HG03457 (cell line): ENCODE results near the gene MYH4.

Experiments
- ATAC-seq: cut with Tn5 transposase; IDR thresholded peaks from one replicate; pipeline ENCODE4 v1.9.1; 2021; ENCODE audit warnings: moderate number of reproducible peaks; ENCODE audit not compliant: unreplicated experiment

Gene MYH4

DNA sequence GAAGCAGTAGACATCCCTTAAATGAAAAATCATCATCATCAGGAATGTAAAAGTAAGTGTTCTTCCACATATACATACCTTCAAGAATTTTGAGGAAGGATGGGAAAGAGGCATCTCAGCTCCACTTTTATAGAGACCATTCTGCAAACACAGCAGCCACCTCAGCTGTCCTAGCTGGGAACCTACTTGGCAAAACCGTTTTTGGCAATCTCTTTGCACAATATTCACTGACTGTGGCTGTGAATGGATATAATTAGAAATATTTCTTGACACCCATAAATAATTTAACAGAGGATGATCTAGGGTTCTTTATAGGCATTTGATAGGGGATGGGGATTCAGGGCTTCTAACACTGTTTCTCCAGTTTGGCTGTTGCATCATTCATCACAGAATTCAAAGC lies at the start of gene MYH4:
Gene MYH4 (minus strand): TSS at position 101 of the 400 bp plus-strand sequence. CDS start 2,814 bp downstream, outside the sequence.
- no peak for ATAC-seq

DNA sequence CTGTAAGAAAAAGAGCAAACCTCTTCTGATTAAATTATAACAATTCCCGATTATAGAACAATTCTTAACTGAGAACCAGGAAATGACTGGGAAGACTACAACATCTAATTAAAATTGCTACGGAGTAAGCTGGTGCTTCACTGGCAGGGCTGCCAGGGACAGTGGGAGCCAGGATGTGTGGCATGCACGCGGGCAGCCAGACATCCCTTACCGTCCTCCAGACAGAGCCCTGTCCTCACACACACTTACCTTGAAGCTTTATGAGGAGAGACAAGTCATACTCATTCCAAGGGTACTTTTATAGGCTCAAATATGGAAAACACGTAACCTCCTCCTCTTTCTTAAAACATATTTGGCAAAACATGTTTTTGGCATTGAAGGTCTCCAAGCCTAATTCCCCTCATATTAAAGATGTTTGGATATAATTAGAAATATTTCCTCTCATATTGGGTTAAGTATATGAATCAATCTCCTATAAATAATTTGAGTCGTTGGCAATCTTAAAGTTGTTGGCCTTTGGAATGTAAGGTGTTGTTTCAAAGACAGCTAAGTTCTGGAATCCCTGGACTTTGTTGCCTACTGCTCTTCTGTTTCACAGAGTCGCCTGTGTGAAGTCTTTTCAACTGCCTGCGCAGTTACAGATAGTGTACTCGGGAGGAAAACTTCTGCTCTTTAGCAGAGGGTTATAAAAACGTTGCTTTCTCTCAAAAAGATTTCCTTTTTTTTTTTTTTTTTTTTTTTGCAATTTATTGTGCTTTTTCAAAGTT lies 49.1 kb upstream of the MYH4 start, which contains the start of gene MYH1:
Gene MYH1 (minus strand): TSS at position 272 of the 767 bp plus-strand sequence. CDS start 1,900 bp downstream, outside the sequence.
- no peak for ATAC-seq

DNA sequence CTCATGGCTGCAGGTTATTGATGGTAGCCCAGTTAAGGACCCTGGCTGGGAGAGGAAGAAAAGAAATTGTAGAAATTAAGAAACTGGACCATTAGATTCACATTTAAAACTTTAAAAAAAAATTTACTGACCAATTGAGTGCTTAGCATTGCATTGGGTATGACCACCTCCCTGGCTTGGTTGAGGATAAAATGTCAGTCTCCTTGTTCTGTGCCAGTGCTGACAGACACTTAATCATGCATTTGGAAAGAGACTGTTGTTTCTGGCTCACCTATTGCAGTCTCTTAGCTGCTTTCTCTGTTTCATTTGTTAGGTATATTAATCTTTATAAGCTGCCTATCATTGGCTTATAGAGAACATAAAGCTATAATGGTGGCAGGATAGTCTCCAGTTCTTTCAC lies 47.3 kb upstream of the MYH4 start:
- no peak for ATAC-seq

DNA sequence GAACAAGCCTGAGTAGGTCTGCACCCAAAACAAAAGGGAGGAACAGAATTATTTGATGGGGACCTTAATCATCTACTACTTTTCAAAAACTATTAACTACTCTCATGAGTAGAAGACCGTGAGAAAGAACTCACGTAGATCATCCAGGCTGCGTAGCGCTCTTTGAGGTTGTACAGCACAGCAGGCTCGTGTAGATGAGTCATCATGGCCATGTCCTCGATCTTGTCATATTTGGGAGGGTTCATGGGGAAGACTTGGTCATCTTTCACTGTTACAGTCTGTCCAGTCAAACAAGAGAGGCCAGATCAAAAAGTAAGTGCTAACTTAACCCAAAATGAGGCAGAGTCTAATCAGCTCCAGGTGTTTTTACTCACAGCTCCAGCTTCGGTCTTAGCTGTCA lies 46.7 kb upstream of the MYH4 start:
- ATAC-seq, result no peak

DNA sequence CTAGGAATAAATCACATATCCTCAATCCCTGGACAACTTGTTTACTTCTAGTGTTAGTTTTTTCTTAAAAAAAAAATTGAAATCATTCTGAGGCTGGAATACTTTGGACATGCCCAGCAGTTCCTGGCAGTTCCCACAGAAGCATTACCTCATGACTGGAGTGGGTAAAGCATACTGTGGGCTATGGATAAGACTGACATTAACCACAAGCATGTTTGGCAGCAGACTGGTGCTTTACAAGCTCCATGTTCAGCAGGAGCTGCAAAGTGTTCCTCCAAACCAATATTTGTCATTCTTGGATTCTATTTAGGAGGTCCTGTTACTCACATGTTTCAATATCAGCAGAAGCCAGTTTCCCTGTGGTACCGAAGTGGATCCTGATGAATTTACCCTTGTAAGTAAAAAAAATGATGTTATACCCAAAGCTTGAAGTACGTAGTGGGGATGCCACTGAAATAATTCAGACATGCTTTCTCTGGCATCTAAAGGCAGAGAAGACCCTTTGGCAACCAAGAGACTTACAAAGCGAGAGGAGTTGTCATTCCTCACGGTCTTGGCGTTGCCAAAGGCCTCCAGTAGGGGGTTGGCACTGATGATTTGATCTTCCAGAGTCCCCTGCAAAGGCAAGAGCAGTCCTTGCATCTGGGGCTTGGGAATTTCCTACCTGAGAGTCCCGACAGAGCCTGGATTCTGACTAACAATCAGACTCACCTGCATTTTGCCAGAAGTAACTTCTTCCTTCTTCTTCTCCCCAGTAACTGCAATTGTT lies 44.1 kb upstream of the MYH4 start:
- no peak for ATAC-seq

DNA sequence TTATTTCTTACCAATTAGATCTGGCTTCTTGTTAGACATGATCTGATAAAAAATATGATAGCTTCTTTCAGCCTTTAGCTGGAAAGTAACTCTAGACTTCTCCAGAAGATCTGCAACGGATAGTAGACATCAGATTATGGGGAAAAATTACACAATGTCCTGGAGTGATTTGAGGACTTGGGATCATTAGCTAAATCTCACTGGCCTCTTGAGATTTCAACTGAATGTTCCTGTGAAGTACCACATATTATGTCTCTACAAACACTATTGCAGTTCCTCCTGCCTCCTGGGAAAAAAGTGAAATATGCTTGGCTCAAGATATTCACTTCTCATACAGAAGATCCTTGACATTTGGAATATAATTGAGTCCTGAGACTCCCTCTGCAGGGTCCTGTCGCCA lies 43.5 kb upstream of the MYH4 start:
- ATAC-seq, result no peak

DNA sequence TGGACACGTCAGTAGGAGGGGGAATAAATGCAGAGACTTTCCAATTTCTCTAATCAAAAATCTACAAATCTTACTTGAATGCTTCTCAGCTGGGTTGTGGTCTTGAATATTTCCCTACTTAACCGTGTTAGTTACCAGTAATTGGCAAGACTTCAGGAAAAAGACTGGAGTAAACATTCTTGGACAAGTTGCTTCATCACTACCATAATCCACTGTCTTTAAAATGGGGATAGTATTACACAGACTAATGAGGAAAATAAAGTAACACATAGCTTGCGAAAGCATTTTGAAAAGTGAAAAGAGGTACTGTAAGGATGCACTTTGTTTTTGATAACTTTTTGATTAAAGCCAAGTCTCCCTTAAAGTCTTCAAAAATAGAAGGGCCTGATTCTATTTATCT lies 30.6 kb upstream of the MYH4 start:
- no peak for ATAC-seq

DNA sequence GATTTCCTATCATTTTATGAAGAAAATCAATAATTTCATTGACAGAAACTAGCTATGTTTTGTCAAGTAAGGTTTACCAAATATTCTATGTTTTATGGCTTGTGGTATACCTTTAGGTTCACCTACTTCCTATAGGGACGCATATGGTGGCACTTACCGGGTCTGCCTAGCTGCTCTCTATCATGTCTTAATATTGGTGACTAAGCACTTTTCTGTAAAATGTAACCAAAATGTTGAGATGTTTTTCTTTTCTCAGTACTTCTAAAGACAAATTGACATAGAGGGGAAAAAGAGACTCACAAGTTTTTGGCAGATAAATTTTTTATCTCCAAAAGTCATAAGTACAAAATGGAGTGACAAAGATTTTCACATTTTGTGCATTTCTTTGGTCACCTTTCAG lies 22.6 kb upstream of the MYH4 start:
- no peak for ATAC-seq

DNA sequence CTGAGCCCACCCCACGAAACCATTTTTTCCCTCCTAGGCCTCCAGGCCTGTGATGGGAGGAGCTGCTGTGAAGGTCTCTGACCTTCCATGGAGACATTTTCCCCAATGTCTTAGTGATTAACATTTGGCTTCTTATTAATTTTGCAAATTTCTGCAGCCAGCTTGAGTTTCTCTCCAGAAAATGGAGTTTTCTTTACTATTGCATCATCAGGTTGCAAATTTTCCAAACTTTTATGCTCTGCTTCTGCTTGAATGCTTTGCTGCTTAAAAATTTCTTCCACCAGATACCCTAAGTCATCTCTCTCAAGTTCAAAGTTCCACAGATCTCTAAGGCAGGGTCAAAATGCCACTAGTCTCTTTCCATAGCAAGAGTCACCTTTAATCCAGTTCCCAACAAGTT lies 12.9 kb upstream of the MYH4 start:
- ATAC-seq, result no peak

DNA sequence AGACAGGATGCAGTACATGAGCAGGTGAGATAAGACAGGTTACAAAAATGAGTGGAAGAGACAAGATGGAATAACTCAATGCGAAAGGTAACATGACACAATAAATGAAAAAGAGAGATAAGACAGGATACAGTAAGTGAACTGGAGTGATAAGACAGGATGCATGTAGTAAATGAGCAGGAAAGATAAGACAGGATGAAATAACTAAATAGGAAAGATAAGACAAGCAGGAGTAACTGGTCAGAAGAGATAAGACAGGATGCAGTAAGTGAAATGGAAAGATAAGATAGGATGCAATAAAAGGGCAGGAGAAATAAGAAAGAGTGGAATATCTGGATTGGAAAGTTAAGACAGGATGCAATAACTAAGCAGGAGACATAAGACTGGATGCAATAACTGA lies 8.3 kb upstream of the MYH4 start:
- no peak for ATAC-seq

DNA sequence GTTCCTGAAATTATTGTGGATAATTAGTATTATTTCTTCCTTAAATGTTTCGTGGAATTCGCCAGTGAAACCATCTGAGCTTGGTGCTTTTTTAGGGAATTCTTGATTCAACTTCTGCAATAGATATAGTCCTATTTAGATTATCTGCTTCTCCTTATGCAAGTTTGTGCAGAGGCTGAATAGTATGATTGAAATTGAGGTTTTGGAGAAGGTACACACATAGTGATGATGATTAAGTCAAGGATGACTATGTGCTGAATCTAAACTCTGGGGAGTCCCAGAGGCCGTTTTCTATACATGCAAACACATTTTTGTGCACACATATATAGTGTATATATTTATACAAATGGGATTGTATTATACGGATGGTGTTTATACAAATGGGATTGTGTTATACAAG lies 5.2 kb upstream of the MYH4 start:
- no peak for ATAC-seq

DNA sequence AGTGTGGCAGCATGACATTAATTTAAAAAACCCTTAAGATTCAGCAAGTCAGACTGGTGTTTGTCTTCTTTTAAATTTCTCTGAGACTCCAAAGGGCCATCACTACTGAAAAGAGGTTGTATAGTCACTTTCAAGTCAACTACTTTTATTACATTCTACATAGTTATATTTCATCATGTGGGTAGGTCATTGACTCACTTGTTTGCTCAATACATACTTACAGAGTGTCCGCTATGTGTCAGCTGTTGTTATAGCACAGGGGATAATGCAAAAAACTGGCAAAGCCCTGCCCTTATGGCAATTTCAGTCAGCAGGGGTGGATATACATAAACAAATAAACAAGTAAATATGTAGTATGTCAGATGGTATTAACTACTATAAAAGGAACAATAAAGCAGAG lies 2.5 kb upstream of the MYH4 start:
- ATAC-seq, result no peak

DNA sequence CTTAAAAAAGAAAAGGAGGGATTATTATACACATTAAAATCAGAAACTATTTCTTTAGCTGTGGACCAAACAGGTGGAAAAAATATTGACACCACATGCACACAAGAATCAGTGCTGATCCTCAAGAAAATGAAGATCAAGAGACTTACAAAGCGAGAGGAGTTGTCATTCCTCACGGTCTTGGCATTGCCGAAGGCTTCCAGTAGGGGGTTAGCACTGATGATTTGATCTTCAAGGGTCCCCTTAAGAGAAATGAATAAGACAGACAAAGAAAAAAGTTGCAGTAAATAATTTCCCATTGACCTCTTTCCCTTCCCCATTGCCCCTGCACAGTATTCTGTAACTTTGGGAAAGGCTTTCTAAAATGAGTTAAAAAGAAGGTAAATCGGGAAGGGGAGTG lies 6.0 kb downstream of the MYH4 start:
- ATAC-seq, result no peak

DNA sequence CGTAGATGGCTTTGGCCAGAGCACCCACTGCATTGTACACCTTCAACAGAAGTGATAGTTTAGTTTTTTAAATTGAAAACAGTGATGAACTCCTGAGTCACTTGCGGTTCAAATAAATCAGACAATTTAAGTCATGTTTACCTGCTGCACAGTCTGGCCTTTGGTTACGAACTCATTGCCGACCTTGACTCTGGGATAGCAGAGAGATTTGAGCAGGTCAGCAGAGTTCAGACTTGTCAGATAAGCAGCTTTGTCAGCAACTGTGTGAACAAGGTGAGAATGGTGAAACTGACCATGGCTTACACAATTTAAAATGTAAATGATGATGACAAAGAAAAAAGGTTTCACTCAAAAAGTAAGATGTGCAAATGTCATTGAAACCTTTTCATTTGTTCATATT lies 9.3 kb downstream of the MYH4 start:
- no peak for ATAC-seq

DNA sequence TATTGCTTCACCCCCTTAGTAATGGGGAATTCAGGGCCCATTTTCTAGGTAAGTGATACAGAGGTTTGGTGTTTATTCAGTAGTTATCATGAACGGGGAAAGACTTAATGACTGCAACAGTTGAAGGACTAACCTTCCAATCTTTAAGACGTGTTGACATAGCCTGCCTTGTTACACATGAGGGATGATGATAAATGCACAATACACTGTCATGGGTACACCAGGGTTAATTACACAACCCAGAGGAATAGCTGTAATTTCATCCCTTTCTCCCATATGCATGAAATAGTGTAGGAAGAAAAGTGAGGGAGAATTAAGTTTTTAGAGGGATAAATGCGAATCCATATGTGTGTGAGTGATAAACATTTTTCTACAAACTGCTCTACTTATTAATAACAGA lies 10.7 kb downstream of the MYH4 start:
- no peak for ATAC-seq

DNA sequence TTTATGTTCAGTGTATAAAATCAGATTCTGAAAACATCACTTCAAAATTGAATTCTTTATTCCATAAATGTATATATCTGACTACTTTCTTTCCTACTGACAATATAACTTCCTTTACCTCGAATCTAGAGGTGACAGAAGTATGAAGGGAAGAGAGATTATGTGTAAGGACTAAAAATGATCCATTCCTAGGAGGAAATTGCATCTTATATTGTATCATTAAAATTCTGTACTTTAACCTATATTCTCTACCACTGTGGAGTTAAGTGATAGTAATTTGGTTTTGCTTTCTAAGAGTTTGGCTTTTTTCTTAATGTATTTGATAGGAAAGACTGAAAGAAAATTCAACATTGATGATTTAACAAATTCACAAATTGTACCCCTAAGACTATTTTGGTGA lies 11.4 kb downstream of the MYH4 start:
- ATAC-seq, result no peak

DNA sequence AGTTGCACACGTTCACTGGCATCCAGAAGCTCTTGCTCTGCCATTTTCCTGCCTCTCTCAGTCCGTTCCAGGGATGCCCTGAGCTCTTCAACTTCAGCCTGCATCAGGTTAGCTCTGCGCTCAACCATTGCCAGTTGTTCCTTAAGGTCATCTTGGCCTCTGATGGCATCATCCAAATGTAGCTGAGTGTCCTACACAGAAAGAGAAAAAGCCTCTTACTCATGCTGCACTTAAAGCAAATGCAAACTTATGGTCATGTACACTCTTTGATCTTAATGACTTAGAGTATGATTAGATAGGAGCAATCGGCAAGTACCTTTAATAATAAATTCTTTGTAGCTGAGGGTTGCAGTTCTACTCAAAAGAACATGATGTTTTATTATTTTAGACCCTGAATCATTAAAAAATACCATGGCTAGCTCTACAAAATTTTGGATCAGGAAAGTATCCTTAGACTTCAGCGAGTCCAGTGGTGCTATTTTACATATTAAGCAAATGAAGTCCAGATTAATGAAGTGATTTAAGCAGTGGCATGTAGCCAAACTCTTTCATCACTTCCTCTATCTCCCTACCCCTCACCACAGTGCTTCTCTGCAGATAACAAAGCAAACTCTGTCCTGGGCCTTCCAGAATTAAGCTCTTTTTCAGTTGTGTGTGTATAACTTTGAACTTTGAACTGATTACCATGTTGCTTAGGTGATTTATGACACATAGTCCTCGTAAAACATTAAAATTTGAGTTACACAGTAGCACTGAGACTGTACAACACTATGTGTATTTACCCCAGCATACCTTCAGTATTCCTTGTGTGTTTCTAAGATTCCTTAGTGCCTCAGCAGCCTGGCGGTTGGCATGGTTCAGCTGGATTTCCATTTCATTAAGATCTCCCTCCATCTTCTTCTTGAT lies 22.1 kb downstream of the MYH4 start:
- ATAC-seq, result no peak

DNA sequence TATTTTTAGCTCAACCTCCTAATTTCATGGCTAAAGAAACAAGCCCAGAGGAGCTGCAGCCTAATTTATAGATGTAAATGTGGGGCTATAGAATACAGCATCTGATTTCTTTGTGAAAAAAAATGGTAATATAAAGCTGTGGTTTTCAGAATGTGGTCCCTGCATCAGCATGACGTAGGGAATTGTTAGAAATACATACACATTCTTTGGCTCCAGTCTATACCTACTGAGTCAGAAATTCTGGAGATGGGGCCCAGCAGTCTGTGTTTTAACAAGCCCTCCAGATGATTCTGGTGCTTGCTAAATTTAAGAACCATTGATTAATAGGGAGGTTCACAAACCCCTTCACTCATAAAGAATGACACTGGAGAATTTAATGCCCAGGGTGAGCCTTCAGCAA lies 29.5 kb downstream of the MYH4 start:
- ATAC-seq, result no peak

DNA sequence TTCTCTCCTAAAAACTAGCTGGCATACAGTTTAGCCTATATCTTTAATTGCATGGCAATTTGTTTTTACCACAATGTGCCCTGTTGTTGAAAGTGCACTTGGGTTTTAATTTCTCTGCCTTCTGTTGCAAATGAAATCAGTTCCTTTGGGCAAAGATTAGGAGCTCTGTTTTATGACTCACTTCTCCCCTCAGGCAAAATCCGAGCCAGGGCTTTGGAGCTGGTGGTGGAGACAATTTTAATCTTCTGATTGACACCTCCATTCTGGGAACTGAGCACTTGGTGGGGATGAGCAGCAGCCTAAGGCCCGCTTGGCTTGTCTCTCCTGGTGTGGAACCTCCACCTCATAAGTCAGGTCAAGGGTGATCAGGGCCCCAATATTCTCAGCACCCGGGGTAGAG lies 34.3 kb downstream of the MYH4 start:
- no peak for ATAC-seq

DNA sequence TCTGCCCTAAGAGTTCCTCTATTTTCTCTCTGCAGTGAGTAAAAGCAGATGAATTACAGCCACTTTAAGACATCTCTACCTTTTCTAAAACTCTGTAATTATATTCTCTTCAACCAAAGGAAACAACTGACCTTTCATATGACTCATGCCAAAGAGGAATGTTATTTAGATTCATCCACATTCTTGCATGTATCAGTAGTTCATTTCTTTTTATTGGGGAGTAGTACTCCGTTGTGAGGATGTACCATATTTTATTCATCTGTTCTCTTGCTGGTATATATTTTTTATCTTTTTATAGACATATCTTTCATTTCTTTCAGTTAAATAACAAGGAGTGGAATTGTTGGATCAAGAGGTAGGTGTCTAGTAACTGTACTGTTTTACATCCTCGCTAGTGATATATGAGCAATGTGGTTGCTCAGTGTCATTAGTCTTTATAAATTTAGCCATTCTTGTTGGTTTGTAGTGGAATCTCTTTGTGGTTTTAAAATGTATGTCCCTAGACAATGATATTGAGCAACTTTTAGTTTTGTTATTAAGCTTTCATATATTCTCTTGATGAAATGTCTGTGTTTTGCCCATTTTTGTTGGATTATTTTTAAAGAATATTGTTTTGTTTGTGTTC lies 39.8 kb downstream of the MYH4 start:
- ATAC-seq, result no peak

DNA sequence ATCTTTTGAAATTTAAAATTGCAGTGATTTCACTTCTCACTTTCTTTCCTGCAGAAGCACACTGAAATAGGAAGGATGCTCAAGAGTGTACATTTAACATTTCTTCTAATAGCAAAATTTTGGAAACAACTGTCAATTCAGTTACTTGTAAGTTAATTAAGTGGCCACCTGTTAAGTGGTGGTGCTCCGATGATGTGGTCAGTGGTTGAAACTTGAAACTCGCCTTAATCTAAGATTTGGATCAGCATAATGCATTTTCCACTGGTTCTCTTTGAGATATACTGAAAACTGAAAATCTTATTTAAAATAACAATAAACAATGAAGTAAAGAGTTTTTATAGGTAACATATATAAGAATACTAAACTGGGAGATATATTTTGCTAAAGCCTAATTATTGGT lies 40.6 kb downstream of the MYH4 start:
- ATAC-seq, result no peak
